Lung (tissue), 12 donors: Measurements from ENCODE around the gene RREB1. TPM values are rescaled to one million over a fixed set of nuclear protein-coding genes. Genes with fewer than 3 reads are reported as not detected.

Experiments
- ATAC-seq: fragments of 200-7000 bp; cut with Tn5 transposase; one replicate; pipeline ENCODE4 v1.9.1; 2020; ENCODE audit warnings: moderate number of reproducible peaks; ENCODE audit not compliant: insufficient read depth, low FRiP score
- DNase-seq, 3 donors: peaks; one replicate each; pipeline ENCODE4 v3.0.0-alpha.2; 2013 to 2017
- H3K27ac ChIP-seq, 2 donors: one replicate each; pipeline ENCODE4 v1.5.1; 2013; ENCODE audit warnings: mild to moderate bottlenecking in 2 of 2, moderate library complexity in 2 of 2, control low read depth in 1 of 2, inconsistent platforms in 1 of 2, low read depth in 1 of 2, low read length in 1 of 2
- H3K27me3 ChIP-seq, 3 donors: one replicate each; pipeline ENCODE4 v1.5.1; 2013; ENCODE audit warnings: low read length in 2 of 3; ENCODE audit not compliant: control insufficient read depth in 3 of 3, insufficient read depth in 3 of 3
- H3K36me3 ChIP-seq, 4 donors: one replicate each; pipeline ENCODE4 v1.5.1; 2013; ENCODE audit warnings: low read length in 4 of 4, mild to moderate bottlenecking in 1 of 4, moderate library complexity in 1 of 4; ENCODE audit not compliant: control insufficient read depth in 4 of 4, insufficient read depth in 4 of 4
- H3K4me1 ChIP-seq, 5 donors: one replicate each; pipeline ENCODE4 v1.5.1; 2013; ENCODE audit warnings: low read length in 5 of 5, mild to moderate bottlenecking in 2 of 5, moderate library complexity in 1 of 5; ENCODE audit not compliant: control insufficient read depth in 5 of 5, insufficient read depth in 5 of 5
- H3K4me3 ChIP-seq: one replicate; pipeline ENCODE4 v1.5.1; 2013; ENCODE audit warnings: mild to moderate bottlenecking, control low read depth, moderate library complexity
- H3K9ac ChIP-seq, 2 donors: one replicate each; pipeline ENCODE4 v1.5.1; 2013; ENCODE audit warnings: low read length in 2 of 2, control low read depth in 1 of 2; ENCODE audit not compliant: insufficient read depth in 1 of 2
- H3K9me3 ChIP-seq, 4 donors: one replicate each; pipeline ENCODE4 v1.5.1; 2013; ENCODE audit warnings: low read length in 3 of 4, mild to moderate bottlenecking in 1 of 4, moderate library complexity in 1 of 4; ENCODE audit not compliant: control insufficient read depth in 4 of 4, insufficient read depth in 3 of 4
- whole genome bisulfite sequencing, 2 donors: extraction: QIAGEN DNeasy Blood & Tissue Kit; methylation state at CpG; one replicate each; pipeline ENCODE4 v1.1.7; 2013; 5-methylcytosine and 5-hydroxymethylcytosine counted together
- polyA plus RNA-seq, 2 donors: library from polyadenylated mRNA; stranded (reverse); fragments of 200-250 nt; gene quantifications; one replicate each; pipeline ENCODE4 v1.2.1, GENCODE V29; 2013
- total RNA-seq, 2 donors: library from RNA; depleted of rRNA in 1 of 2; stranded (reverse); fragments of >200 nt in 1 of 2; gene quantifications; one replicate each; pipeline ENCODE4 v1.2.1, GENCODE V29; 2014 to 2021
- TF ChIP-seq, protein P1 (sequence below): IDR thresholded peaks from 2 replicates; pipeline ENCODE4 v1.5.1; 2012; ENCODE audit warnings: mild to moderate bottlenecking; ENCODE audit errors: control extremely low read depth, extremely low read depth
- donor health status: control.
- donor health status: control.
- donor health status: Bipolar disorder and iron deficiency.
- donor health status: healthy.
- donor health status: DM: yes; HTN: yes; CAD: no.

Gene RREB1
- total and polyA plus RNA-seq, 4 donors, result 8.9 to 54.7 (median 31.1) TPM

DNA sequence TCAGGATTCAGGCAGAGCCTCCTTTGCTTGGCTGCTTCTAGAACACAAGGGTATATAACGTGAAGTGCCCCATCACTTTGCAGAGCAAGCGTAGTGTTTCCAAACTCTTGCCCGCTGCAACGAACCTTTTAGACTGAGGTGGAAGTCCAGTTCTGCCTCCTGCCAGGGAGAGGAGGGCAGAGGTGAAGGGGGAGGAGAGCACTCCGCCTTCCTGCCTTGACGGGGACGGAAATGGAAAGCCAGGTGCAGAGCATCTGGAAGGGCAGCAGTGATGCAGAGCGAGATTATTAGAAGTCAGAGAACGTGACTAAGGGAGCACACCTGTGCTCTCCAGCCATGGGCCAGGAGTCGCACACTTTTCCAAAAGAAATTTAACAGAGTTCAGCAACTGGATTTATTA, 63.4 kb downstream of the RREB1 start:
- no peaks in the 10 kb centered on the region for H3K9me3 ChIP-seq
- H3K4me3 ChIP-seq, result no peak overlapping the region
- peaks cover 23 to 54% (median 29%) of the 10 kb centered on the region in 5 donors for H3K4me1 ChIP-seq
- ATAC-seq (no peak), DNase-seq (no peak)
- H3K27me3 ChIP-seq, result no peaks in the 10 kb centered on the region
- TF ChIP-seq, protein P1, sequence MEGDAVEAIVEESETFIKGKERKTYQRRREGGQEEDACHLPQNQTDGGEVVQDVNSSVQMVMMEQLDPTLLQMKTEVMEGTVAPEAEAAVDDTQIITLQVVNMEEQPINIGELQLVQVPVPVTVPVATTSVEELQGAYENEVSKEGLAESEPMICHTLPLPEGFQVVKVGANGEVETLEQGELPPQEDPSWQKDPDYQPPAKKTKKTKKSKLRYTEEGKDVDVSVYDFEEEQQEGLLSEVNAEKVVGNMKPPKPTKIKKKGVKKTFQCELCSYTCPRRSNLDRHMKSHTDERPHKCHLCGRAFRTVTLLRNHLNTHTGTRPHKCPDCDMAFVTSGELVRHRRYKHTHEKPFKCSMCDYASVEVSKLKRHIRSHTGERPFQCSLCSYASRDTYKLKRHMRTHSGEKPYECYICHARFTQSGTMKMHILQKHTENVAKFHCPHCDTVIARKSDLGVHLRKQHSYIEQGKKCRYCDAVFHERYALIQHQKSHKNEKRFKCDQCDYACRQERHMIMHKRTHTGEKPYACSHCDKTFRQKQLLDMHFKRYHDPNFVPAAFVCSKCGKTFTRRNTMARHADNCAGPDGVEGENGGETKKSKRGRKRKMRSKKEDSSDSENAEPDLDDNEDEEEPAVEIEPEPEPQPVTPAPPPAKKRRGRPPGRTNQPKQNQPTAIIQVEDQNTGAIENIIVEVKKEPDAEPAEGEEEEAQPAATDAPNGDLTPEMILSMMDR, result no peak
- 72 to 83% methylated on average over 10 of the region's 10 CpGs for WGBS, 2 donors
- no peak overlapping the region for H3K27ac ChIP-seq
- H3K36me3 ChIP-seq, result peaks cover 0 to 2% (median 0%) of the 10 kb centered on the region in 4 donors
- no peak overlapping the region for H3K9ac ChIP-seq

DNA sequence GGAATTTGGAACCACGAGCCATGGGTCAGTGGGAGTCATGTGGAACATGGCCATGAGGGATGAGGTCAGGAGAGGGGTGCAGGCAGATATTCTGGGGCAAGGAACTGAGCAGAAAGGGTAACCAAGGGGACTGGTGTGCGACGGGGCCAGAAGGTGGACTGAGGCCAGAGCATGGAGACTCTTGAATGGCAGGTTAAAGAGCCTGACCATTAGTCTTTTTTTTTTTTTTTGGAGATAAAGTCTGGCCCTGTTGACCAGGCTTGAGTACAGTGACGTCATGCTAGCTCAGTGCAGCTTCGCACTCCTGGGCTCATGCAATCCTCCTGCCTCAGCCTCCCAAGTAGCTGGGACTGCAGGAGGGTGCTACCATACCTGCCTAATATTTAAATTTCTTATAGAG, 64.0 kb downstream of the RREB1 start:
- Histone ChIP-seq H3K27ac (no peak overlapping the region), H3K4me1 (peaks cover 17 to 48% (median 27%) of the 10 kb centered on the region in 5 donors), H3K36me3 (peaks cover 0 to 2% (median 1%) of the 10 kb centered on the region in 4 donors), H3K27me3 (no peaks in the 10 kb centered on the region), H3K9ac (no peak overlapping the region), H3K9me3 (no peaks in the 10 kb centered on the region), H3K4me3 (no peak overlapping the region)
- TF ChIP-seq, protein P1, result no peak
- ATAC-seq, result no peak
- no peak for DNase-seq
- WGBS, 2 donors, result 91 to 95% methylated on average over 5 of the region's 5 CpGs

DNA sequence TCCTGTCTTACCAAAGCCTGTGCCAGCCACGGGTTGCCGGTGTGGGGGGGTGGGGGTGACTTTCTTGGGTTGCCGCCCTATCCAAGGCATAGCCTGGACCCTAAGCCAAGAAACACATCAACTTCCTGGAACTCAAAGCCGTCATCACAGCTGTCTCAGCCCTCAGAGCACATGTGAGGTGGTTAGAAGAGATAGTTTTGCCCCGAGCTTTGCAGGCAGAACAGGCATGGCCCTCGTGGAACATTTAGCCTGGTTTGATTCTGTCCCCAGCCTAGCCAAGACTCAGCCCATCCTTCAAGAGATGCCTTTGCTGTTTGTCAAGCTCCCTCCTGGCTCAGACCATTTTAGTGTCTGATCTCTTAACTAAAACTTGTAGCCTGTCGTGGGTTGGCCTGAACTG, 64.9 kb downstream of the RREB1 start:
- no peaks in the 10 kb centered on the region for H3K27me3 ChIP-seq
- TF ChIP-seq, protein P1, result no peak
- no peaks in the 10 kb centered on the region for H3K9me3 ChIP-seq
- no peak overlapping the region for H3K4me3 ChIP-seq
- ATAC-seq (no peak), DNase-seq (no peak)
- H3K4me1 ChIP-seq, result peaks cover 14 to 44% (median 27%) of the 10 kb centered on the region in 5 donors
- peak overlapping the region; percentile 44 to 62 for H3K27ac ChIP-seq
- 56 to 75% methylated on average over 7 of the region's 7 CpGs for WGBS, 2 donors
- peaks cover 0 to 3% (median 1%) of the 10 kb centered on the region in 4 donors for H3K36me3 ChIP-seq
- H3K9ac ChIP-seq, result no peak overlapping the region

DNA sequence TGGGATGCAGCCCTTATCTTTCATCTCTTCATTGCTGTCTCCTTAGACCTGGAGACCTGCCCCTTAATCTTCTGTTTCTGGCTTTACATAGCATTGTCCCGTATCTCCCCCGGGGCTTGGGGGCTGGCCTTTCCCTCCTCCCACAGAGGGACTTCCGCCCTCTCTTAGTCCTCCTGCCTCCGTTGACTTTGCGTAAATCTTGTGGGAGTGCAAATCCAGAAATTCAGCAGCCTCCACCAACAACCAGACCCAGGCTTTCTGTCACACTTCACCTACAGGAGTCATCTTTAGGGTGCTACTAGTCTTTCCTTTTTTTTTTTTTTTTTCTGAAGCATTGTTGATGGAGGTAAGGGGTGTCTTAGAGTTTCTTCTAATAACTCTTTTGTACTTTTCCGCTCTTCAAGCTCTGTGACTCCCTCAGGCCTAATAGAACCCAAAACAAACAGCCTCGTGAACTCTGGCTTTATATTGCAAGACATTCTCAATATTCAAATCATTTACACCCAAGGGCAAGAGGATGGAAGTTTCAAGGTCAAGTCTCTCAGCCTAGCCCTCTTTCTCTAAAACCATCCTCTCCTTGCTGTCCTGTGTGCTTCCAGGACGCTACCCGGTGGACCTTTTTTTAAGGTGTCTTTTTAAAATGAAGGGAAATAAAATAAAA, 66.2 kb downstream of the RREB1 start:
- WGBS, 2 donors, result 80% methylated on average over 9 of the region's 9 CpGs
- Histone ChIP-seq H3K27me3 (no peaks in the 10 kb centered on the region), H3K4me1 (peaks cover 10 to 37% (median 21%) of the 10 kb centered on the region in 5 donors), H3K9ac (no peak overlapping the region), H3K4me3 (no peak overlapping the region), H3K27ac (no peak overlapping the region), H3K36me3 (peaks cover 0 to 3% (median 2%) of the 10 kb centered on the region in 4 donors), H3K9me3 (no peaks in the 10 kb centered on the region)
- TF ChIP-seq, protein P1, result no peak
- ATAC-seq (no peak), DNase-seq (no peak)
